GM19372 (cell line): ENCODE data around the gene PHF14.

Source experiments
- ATAC-seq: cut with Tn5 transposase; IDR thresholded peaks from one replicate; pipeline ENCODE4 v1.9.1; 2021; ENCODE audit warnings: mild to moderate bottlenecking, low read depth, moderate library complexity; ENCODE audit not compliant: unreplicated experiment

Gene PHF14

DNA sequence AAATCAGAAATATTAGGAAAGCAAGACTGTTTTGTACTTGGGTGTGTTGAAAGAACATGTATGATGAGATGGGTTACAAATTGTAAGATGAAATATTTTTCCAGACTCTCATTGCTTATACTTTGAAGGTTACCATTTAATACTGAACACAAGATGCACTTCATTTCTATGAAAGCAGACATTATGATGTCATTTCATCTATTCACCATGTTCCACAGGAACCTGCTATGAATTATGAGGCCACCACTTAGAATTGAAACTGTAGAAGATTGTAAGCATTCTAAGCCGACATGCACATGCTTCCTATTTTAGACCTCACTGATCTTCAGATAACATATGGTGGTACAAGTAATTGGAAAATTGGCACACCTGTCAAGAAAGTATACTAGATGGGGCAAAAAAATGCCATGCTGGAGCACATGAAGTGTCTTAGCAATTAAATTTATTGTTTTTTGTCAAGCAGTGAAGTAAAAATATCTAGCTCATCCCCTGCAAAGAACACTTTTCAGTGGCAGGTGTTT, 195.0 kb downstream of the PHF14 start:
- ATAC-seq, result no peak

DNA sequence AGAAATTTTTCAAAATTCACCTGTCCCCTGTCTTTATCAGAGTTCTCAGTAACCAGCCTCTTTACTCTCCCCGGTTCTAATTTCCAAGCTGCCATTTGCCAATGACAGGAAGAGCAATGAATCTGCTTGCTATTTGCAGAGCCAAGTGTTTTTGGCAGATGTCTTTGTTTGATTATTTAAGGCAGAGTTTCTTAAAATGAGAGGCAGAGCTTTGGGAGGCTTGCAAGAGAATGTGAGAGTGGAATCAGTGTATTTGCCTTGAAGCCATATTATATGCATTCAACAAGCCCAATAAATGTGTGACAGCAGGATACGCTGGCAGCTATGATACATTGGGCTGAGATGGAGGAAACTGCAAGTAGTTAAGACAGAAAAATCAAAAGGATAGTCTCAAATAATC, 196.5 kb downstream of the PHF14 start:
- ATAC-seq, result no peak

DNA sequence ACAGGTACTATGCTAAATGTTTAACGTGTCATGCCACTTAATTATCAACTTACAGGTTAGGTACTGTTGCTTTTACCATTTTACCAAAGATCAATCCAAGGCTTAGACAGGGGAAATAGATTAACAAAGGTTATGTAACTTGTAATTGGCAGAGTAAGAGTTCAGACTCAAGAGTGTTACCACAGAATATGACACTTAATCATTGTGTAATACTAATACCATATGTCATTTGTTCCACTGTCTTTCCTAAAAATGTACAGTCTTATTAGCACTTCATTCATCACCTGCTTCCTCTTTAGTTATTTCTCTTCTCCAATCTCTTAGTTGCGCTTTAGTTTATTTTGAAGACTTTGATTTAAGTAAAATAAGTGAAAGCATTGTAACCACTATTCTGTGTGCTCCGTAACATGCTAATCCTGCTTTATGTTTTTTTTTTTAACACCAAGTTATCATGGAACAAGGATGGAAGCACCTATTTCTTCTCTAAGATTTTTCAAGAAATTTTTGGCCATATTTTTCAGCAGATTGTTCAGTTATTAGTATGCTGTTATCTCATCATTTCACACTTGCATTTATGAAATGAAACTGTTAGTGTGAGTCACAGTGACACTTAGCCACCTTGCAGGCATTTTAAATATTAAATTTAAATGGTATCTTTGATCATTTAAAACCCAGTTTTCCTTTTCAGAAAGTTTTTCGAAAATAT, 197.3 kb downstream of the PHF14 start:
- no peak for ATAC-seq

DNA sequence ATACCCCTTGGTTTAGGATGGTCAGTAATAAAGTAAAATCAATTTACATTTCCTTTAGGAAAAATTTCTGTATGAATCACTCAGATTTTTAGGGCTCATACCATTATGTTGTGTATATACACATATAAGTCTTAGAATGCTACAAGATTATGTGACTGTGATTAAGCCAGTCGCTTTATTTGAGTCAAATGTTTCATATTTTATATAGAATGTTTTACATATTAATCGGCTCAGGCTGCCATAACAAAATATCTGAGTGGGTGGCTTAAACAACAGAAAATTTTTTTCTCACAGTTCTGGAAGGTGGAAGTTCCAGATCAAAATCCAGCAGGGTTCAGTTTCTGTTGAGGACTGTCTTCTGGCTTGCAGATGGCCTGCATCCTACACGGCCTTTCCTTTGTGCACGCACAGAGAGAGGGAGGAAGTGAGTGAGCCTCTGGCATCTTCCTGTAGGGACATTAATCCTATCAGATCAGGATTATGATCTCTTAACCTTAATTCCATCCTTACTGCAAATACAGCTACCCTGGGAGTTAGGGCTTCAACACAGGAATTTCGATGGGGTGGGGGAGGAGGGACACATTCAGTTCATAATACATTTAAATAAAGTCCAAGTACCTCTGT, 198.0 kb downstream of the PHF14 start:
- ATAC-seq, result no peak

DNA sequence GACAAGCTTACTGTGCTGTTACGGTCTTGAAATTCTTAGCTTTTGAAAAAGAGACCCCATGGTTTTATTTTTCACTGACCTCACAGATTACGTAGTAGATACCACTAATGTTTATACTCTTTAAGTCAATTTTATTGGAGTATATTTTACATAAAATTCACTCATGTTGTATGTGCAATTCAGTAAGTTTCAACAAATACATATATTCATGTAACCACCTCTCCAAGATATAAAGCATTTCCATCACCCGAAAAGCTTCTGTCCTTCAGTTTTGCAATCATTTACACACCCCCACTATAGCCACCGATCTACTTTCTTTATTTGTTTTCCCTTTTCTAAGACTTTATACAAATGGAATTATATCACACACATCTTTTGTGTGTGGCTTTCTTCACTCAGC, 199.2 kb downstream of the PHF14 start:
- no peak for ATAC-seq

DNA sequence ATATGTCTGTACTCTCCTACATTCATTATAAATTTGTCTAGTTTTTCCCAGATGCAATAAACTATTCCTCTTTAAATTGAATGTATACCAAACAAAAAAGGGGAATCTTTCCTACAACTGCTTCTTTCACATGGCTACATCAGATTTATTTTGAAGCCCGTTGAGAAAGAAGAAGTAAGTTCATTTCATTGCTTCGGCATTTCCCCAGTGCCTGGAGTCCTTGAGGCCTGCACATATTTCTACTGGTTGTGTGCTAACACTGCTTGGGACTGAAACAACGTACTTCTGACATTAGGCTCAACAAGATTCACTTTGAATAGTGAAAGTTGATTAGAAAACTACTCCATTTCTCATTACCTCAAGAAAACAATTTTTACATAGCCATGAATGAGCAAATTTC, 201.7 kb downstream of the PHF14 start:
- ATAC-seq, result no peak

DNA sequence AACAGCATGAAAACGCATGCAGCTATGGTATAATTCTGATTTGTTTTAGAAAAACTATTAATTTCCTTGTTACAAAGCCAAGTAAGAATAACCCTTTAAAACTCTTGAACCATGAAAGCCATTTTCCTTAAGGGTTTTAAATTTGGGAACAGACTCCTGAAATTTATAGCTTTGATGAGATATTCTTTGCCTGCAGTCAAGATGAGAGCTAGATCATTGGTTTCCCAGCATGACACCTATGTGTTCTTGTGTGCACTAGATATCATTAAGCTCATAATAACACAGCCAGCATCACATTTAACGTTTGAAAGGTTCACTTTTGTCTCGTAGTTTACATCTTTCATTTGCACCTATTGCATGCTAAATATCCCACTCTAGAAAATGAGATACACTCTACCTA, 202.2 kb downstream of the PHF14 start:
- no peak for ATAC-seq

DNA sequence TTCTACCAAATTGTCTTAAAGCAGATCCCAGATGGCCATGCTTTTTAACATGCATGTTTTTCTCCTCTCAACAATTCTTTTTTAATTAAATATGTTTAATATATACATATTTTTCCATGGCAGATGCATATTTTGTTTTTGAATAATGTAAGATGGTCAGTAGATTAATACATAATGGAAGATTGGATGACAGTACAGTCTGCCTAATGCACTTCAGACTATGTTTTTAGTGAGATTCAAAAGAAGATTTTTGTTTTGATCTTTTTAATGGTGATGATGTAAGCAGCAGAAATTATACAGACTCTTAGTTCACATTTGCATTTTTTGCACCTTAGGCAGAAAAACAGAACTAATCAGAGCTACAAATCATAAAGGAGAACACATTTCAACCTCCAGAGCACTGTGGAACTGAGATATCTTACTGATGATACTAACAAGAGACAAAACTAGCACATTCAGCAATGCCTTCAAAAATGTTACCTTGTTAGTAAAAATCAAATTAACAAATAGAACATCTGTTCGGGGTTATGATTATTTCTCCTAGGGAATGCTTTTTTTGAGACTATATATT, 203.4 kb downstream of the PHF14 start:
- ATAC-seq, result no peak

DNA sequence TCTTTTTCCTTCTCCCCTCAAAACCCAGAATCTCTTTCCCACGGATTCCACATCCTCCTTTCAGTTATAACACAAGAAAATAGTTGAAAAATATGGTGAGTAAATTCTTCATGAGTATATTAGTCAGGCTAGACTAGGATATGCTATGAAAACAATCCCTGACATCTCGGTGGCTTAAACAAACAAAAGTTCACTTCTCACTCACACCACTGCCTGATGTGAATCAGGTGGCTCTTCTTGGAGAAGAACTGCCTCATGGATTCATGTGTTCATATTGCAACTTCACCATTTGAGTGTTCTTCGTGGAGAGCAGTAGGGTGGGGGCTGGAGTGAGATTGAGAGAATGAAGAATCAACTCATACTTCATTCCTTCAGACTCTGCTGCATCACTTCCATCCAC, 204.1 kb downstream of the PHF14 start:
- ATAC-seq, result no peak

DNA sequence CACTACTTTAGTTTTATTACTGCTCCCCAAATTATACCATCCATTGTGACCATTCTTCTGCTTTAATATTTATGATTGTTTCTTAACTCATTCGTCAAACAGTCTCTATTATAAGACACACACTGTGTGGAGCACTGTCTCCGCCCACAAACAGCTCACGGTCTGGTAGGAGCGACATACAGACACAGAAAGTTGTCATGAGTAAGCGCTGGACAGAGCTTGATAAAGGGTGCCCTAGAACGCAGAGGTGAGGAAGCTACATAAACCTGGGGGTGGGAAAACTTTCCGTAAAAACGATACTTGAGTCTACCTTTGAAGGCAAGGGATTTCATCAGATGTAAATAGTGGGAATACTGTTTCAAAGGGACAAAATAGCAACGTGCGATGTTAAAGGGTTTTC, 207.9 kb downstream of the PHF14 start:
- no peak for ATAC-seq

DNA sequence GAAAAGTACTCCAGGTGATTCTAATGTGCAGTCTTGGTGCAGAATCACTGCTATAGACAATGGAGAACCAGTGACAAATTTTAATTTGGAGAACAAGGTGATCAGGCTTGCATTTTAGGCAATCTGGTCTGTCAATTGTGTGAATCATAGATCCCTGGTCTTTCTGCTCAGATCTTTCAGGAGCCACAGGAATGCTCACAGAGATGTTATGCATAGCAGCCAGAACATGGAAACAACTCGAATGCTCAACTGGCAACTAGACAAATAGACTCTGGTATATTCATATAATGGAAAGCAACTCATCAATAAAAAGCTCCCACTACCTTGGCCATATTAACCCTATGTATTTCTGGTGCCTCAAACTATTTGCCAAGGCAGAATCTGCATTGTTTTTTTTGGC, 209.1 kb downstream of the PHF14 start:
- ATAC-seq, result no peak

DNA sequence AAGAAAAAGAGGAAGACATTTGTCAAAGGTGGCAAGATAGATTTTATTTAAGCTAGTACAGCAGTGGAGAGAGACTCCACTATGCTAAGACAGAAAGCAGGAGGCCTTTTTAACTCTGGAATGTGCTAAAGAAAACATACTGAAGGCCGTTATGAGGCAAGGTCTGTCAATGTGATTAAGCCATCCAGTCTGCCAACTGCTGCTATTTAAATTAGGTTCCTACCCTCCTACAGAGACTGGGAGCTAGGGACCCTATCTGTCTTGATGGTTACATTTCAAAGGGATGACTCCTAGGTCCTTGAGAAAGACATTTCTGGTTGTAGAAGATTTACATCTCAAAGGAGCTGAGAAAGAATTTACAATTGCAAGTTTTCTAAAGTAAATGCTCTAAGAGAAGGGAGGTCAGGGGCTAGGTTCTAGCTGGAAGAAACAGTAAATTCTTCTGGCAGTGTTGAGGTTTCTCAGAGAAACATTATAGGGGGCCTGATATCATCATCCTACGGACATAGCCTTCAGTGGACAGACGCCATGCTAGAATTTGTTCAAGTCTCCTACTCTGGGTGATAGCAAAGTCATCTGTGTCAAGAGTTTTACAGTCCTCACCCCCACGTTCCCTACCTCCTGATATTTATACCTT, 211.6 kb downstream of the PHF14 start:
- no peak for ATAC-seq

DNA sequence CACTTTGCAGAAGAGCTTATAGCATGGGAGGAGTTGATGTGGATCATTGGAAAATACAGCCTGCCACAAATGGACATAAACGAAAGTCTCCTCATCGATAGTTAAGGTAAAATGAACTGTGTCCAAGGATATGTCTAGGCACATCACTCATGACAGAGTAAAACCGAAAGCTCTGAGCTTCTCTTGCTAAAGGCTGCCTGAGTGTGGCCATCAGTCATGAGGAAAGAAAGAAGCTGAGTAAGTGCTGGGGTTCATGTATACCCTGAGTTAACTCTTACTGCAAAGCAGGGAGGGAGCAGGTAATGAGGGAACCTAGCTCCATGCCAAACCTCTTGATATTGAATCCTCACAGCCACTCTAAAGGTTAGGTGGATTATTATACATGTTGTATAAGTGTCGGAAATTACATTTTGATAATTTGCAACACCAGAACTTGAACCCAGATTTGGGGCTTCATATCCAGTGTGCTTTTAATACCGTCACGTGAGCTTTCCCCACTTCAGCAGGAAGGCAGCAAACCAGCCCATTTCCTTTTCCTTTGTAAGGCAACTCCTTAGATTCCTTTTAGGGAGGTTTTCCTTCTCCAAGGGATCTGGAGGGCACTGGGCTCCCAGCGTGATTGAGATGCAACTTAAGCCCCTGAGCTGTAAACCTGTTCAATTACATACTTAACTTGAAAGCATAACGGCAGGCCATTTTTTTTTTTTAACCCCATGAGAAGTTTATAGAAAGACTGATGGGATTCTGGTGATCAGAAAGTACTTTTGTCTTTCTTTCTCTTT, 215.0 kb downstream of the PHF14 start:
- ATAC-seq, result no peak

DNA sequence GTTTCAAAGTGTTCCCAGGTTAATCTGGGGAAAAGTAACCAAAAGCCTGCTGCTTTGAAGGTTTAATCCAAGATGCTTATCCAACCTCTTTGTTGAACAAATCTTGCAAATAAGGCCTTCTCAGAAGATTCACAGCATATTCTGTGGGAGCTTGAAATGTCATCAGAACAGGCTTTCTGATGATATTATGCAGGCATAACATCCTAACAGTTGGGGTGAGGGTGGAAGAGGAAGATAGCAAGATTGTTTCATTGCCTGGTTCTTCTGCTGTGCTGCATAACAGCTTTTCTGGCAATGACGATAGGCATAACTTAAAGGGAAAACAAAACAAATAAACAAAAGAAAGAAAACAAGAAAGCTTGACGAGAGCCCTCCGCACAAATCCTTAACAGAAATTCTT, 217.4 kb downstream of the PHF14 start:
- ATAC-seq, result no peak

DNA sequence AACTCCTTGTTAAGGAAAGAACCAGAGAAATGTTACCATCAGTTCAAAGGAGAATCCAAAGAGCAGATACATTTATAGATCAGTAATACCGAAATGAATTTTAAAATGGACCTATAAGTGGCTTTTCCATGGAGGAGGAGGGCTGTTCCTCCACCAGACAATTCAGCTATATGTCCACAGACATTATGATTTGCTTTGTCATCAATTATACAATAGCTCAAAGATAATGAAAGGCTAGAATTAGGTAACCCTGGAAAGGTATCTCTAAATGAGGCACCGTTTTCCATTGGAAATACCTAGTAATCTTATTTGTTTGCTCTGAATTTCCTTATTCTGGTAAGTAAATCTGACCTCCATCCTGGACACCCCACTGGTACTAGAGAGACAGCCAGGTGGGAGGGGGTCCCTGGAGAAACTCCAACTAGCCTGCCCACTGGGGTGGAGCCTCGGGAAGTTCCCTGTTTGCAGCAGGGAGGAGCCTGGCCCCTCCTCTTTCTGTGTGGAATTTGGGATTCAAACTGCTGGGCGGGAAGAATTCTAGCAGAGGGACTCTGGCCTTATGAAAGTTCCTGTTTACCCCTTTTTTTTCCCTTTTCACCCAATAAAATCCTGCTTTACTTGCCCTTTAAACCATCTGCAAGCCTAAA, 218.0 kb downstream of the PHF14 start:
- no peak for ATAC-seq

DNA sequence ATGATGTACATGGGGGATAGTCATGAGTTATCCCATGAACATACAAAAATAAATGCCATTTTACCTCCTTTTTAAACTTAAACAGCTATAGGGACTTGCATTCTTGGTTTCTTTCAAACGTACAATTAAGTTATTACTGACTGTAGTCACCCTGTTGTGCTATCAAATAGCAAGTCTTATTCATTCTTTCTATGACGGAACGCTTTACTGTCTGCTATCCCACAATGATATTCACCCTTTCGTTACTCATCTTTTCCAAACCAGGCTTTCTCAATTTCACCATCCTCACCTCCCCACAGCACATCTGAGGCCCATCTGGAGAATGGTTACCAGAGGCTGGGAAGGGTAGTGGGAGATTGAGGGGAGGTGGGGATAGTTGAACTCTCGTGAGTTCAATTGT, 218.8 kb downstream of the PHF14 start:
- ATAC-seq, result no peak

DNA sequence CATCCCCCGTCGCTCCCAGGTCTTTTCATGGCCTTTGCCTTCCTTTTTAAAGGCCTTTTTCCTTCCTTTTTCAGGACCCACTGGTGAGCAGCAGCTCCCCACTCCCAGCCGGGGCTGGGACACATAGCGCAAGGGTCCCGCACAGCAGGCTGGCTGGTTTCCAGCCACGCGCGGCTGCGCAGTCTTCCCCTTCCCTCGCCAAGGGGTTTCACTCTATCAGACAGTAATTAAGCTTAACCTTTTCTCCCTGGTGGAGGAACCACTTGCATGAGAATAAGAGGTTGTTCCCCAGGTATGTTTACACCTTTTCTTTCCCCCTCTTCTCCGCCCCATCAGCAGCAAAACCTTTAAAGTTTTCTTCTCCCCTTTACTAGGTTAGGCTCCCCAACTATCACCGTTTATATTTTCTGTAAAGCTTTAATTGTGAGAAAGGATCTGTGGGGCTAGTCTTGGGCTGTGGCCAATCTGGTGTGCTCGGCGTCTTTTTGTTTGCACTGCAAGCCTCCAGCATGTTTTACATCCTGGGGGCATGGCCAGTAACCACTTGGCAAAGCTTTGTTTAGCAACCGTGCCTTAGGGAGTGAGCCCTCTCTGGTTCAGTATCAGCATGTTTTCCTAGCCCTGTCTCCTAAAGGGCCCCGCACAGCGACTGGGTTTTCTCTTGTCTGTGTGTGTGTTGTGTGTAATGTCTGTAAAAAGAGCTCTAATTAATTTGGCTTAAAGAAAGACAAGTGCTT, 219.6 kb downstream of the PHF14 start:
- ATAC-seq, result no peak

DNA sequence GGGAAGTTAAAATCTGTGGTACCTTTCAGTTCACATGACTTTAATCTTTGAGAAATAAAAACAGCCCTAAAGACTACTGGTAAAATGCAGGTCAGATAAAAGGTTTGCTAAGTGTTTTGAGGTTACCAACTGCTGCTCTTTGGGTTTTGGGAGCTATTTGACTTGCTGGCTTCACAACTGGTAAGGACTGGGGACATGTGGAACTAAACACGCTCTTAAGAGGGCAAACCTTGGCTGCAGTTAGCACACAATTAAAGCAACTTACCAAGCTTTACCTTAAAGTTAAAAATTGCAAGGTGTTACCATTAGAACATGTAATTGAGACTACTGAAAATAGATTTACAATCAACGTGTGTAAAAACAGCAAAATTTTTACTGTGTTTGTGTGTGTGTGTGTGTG, 220.2 kb downstream of the PHF14 start:
- ATAC-seq, result no peak

DNA sequence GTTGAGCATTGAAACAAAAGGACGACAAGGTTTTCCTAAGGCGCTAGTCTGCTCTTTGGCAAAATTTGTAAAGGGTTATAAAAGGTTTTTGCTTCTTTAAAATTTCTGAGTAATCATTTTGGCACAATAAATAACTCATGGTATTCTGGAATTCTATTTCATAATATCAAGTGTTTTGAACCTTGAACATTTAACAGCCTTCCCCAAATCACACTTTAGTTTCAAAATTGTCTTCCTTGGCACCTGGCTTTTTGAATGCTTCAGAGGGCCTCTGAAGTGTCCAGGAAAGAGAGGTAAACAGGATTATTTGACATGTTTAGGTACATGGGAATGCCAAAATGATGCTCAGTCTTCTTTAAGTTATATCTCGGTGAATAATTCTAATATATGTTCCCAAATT, 220.8 kb downstream of the PHF14 start:
- ATAC-seq, result no peak

DNA sequence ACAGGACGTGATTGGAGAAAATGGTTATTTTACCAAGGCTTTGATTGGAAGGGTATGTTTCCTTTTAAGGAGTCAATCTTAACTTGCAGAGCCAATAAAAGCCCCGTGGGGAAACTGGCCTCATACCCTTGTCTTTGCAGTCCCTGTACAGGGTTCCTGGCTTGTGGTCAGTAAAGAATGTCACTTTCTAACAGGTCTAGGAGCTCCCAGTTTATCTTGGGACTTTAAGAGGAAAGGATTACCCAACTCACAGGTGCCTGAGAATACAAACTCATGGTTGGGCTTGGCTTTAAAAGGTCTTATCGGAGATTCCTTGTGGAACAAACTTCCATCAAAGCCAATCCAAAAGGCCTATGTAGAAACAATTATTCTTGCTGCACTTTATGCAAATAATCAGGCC, 221.8 kb downstream of the PHF14 start:
- ATAC-seq, result no peak
